Thyroid gland (tissue), 4 donors: Measurements from ENCODE around the gene ABHD8. TPM values are rescaled to one million over a fixed set of nuclear protein-coding genes. Genes with fewer than 3 reads are reported as not detected.
A peak's percentile ranks its signal among the peaks of the same experiment; 100 is the strongest.

Experiments
- DNase-seq, 2 donors: peaks; one replicate each; pipeline ENCODE4 v3.0.0-alpha.2; 2019
- H3K27ac ChIP-seq, 3 donors: fragments of 200-600 bp; sonication (generic); 1 replicate in 2 of 3; 2 replicates in 1 of 3; pipeline ENCODE4 v1.5.1; 2016 to 2019; ENCODE audit warnings: mild to moderate bottlenecking in 1 of 3, moderate library complexity in 1 of 3
- H3K27me3 ChIP-seq: fragments of 200-600 bp; sonication (generic); one replicate; pipeline ENCODE4 v1.5.1; 2019
- H3K36me3 ChIP-seq, 2 donors: fragments of 200-600 bp; sonication (generic); one replicate each; pipeline ENCODE4 v1.5.1; 2016 to 2019
- H3K4me1 ChIP-seq, 2 donors: fragments of 200-600 bp; sonication (generic); one replicate each; pipeline ENCODE4 v1.5.1; 2017 to 2019
- H3K4me3 ChIP-seq, 3 donors: fragments of 200-600 bp; sonication (generic); replicated peaks in 1 of 3; 1 replicate in 2 of 3; 2 replicates in 1 of 3; pipeline ENCODE4 v1.5.1; 2016; ENCODE audit warnings: mild to moderate bottlenecking in 1 of 3
- H3K9me3 ChIP-seq: fragments of 200-600 bp; sonication (generic); one replicate; pipeline ENCODE4 v1.5.1; 2017
- POLR2A ChIP-seq, 2 donors: fragments of 450-650 bp; IDR thresholded peaks; one replicate each; pipeline ENCODE4 v1.6.1; 2017; ENCODE audit warnings: antibody characterized with exemption in 2 of 2, mild to moderate bottlenecking in 2 of 2, moderate library complexity in 1 of 2
- WGBS, 2 donors: methylation state at CpG; one replicate each; pipeline ENCODE4 v1.1.5; 2017; 5-methylcytosine and 5-hydroxymethylcytosine counted together
- intact Hi-C: fragments of 100-400 bp; cut with DNase I; formaldehyde crosslinking; loops from one replicate; pipeline ENCODE4 v1.15.1; 2023
- total RNA-seq, 4 donors: library from RNA; depleted of rRNA; stranded (reverse); fragments of >200 nt; gene quantifications; one replicate each; pipeline ENCODE4 v1.2.3, GENCODE V29; 2016
- TF ChIP-seq, protein P1 (sequence below), 6 experiments: fragments of 200-600 bp in 3 of 6; fragments of 450-650 bp in 3 of 6; sonication (generic) in 3 of 6; IDR thresholded peaks; one replicate each; pipeline ENCODE4 v1.5.1; 2016 to 2019; ENCODE audit warnings: antibody characterized with exemption in 6 of 6, mild to moderate bottlenecking in 2 of 6, inconsistent platforms in 1 of 6, moderate library complexity in 1 of 6

Gene ABHD8
- total RNA-seq, 4 donors from 2014 or later, result 14.4 to 31.2 (median 23.3) TPM

DNA sequence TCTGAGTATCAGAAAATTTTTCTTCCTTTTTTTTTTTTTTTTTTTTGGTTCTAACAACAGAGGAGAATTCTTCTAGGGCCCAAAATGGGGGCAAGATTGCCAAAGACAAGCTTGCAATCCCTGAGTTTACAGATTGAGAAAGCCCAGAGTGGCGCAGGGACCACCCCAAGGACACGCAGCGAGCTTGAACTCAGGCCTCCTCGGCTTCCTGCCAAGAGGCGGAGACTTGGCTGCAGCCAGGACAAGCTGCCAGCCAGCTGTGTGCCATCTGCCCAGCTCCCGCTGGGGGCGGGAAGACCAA is 1.9 kb upstream of the ABHD8 start:
- Histone ChIP-seq H3K4me1 (peaks cover 39 to 41% of the 10 kb centered on the region in 2 donors), H3K27me3 (no peaks in the 10 kb centered on the region), H3K36me3 (peaks cover 0 to 2% of the 10 kb centered on the region in 2 donors), H3K4me3 (peak overlapping the region in 1 of 3 donors; percentile 57), H3K9me3 (no peaks in the 10 kb centered on the region), H3K27ac (peak overlapping the region; percentile 31 to 91 (median 90))
- intact Hi-C loops, result no loop called here
- 0 to 2% methylated on average over 5 to 7 of the region's 7 CpGs for WGBS, 2 donors
- TF ChIP-seq, protein P1, sequence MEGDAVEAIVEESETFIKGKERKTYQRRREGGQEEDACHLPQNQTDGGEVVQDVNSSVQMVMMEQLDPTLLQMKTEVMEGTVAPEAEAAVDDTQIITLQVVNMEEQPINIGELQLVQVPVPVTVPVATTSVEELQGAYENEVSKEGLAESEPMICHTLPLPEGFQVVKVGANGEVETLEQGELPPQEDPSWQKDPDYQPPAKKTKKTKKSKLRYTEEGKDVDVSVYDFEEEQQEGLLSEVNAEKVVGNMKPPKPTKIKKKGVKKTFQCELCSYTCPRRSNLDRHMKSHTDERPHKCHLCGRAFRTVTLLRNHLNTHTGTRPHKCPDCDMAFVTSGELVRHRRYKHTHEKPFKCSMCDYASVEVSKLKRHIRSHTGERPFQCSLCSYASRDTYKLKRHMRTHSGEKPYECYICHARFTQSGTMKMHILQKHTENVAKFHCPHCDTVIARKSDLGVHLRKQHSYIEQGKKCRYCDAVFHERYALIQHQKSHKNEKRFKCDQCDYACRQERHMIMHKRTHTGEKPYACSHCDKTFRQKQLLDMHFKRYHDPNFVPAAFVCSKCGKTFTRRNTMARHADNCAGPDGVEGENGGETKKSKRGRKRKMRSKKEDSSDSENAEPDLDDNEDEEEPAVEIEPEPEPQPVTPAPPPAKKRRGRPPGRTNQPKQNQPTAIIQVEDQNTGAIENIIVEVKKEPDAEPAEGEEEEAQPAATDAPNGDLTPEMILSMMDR (IDR thresholded peaks at IDR 0.05), result no peak
- TF ChIP-seq POLR2A (IDR thresholded peaks at IDR 0.05), result no peak
- DNase-seq, result no peak

DNA sequence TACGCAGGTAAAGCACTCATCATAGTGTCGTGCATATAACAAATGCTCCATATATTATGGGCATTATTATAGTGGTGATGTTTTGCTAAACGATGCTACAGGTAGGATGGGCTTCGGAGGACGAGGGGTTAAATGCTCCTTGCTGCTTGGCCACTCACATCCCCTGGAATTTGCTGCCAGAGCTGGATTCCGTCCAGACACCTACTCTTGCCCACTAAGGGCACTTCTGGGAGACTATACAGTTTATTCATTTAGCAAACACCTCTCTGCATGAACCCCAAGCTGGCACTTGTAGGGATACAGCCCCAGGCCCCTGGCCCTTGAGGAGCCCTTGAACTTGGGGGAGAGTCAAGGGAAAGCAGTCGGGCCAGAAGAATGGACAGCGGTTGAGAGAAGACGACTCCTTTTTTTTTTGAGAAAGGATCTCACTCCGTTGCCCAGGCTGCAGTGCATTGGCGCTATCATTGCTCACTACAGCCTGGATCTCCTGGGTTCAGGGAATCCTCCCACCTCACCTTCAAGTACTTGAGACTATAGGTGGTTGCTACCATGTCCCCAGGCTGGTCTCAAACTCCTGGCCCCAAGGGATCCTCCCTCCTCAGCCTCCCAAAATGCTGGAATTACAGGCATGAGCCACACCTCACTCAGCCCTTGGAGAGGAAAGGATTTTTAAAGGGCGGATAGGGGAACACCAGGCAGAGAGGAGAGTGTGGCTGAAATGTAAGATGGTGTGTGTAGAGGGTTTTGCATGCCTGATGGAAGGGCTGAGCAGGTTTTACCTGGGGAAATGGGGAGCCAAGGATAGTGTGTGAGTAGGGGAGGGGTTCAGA is 1.4 kb upstream of the ABHD8 start:
- no peaks in the 10 kb centered on the region for H3K9me3 ChIP-seq
- H3K4me3 ChIP-seq, result no peak overlapping the region
- peaks cover 0 to 2% of the 10 kb centered on the region in 2 donors for H3K36me3 ChIP-seq
- intact Hi-C loops, result no loop called here
- 24 to 29% methylated on average over 12 of the region's 12 CpGs for WGBS, 2 donors
- H3K27me3 ChIP-seq, result no peaks in the 10 kb centered on the region
- H3K4me1 ChIP-seq, result peaks cover 36 to 37% of the 10 kb centered on the region in 2 donors
- H3K27ac ChIP-seq, result peak overlapping the region; percentile 31 to 91 (median 90)
- TF ChIP-seq, protein P1 (IDR thresholded peaks at IDR 0.05), result no peak
- TF ChIP-seq POLR2A (IDR thresholded peaks at IDR 0.05), result no peak
- DNase-seq, result peak; percentile 82 to 87

DNA sequence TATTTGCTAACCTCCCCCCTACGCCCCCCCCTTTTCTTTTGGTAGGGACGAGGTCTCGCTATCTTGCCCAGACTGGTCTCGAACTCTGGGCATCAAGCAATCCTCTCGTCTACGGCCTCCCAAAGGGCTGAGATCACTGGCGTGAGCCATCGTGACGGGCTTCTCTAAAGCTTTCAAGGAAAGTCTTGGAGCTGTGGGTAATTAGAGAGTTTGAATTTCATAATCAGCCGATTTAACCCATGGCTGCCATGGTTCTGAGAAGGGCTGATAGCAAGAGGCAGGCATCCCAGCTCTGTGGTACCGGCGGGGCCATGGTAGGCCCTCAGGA is 679 bp upstream of the ABHD8 start:
- DNase-seq, result peak; percentile 35 to 47
- intact Hi-C loops, result no loop called here
- 11 to 33% methylated on average over 12 of the region's 12 CpGs for WGBS, 2 donors

DNA sequence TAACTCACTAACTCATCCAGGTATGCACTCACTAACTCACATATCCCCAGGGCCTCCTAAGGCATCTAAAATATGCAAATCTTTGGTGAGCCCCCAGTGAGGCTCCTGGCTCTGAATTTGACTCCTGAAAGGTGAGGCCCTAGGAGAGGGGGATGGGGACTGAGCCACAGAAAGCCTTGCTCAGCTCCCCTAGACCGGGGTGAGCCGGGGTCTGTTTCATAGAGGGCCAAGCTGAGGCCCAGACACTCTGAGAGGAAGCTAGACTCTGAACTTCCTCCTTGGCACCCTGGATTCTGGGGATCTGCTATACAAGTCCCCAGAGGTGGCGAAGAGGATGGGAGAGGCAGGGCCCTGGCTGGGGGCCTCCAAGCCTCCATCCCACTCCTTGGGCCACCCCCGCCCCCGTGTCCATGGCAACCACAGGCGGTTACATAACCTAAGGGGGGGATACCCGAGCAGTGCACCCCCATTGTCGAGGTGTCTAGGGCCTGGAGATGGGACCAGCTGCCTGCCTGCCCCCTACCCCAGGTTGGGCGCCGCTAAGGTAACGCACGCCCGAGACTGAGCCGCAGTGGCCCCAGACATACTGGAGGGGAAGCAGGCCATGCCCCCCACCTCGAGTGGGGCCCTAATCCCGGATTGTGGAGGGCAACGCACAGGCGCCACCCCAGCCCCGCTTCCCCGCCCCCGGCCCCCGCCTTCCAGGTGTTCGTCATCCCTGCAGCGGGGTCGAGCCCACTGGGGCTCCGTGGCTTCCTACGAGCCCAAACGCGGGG is 646 bp downstream of the ABHD8 start:
- peak overlapping the region in 2 of 3 donors; percentile 90 to 91 for H3K27ac ChIP-seq
- peak in 1 of 2 donors; percentile 24 for DNase-seq

More for the DNA sequence above, 679 bp upstream of the ABHD8 start:
- H3K36me3 ChIP-seq, result peaks cover 0 to 2% of the 10 kb centered on the region in 2 donors
- no peaks in the 10 kb centered on the region for H3K27me3 ChIP-seq
- no peak for TF ChIP-seq POLR2A (IDR thresholded peaks at IDR 0.05)
- TF ChIP-seq, protein P1 (IDR thresholded peaks at IDR 0.05), result no peak
- peak overlapping the region; percentile 64 to 91 (median 90) for H3K27ac ChIP-seq
- H3K4me1 ChIP-seq, result peaks cover 36 to 37% of the 10 kb centered on the region in 2 donors
- H3K9me3 ChIP-seq, result no peaks in the 10 kb centered on the region
- H3K4me3 ChIP-seq, result peak overlapping the region in 1 of 3 donors; percentile 75

More for the DNA sequence above, 646 bp downstream of the ABHD8 start:
- intact Hi-C loops, result no loop called here
- TF ChIP-seq, protein P1 (IDR thresholded peaks at IDR 0.05), result no peak
- no peak for TF ChIP-seq POLR2A (IDR thresholded peaks at IDR 0.05)
- Histone ChIP-seq H3K27me3 (no peaks in the 10 kb centered on the region), H3K4me1 (peaks cover 36 to 37% of the 10 kb centered on the region in 2 donors), H3K36me3 (peaks cover 0 to 2% of the 10 kb centered on the region in 2 donors), H3K9me3 (no peaks in the 10 kb centered on the region), H3K4me3 (peak overlapping the region in 2 of 3 donors; percentile 17 to 75)
- 12 to 40% methylated on average over 2 to 7 of the region's 29 CpGs for WGBS, 2 donors
